ENCODE measurements around the gene AMELX. TPM values are rescaled to one million over a fixed set of nuclear protein-coding genes. Genes with fewer than 3 reads are reported as not detected.

The AMELX gene
- total RNA-seq, 2 experiments from 2014 or later, result not detected

- no peak for DNase-seq
- H3K36me3 Mint-ChIP-seq (ENCODE audit: low read depth), result no peaks in the 10 kb centered on the region
- H3K9me3 Mint-ChIP-seq, result no peaks in the 10 kb centered on the region
- H3K4me1 Mint-ChIP-seq, result no peaks in the 10 kb centered on the region
- H3K27ac Mint-ChIP-seq, result no peak overlapping the region
- ChIA-PET POLR2A (no interaction called here), CTCF (no interaction called here)
- no peaks in the 10 kb centered on the region for H3K27me3 Mint-ChIP-seq
- no peak overlapping the region for H3K4me3 Mint-ChIP-seq
These were observed 34.9 kb downstream of the AMELX start for GRCh38 chrX:11328134-11328533.

GRCh38 chrX:11329021-11329420, 35.8 kb downstream of the AMELX start:
- no peaks in the 10 kb centered on the region for H3K4me1 Mint-ChIP-seq
- no peak for DNase-seq
- no peaks in the 10 kb centered on the region for H3K27me3 Mint-ChIP-seq
- H3K36me3 Mint-ChIP-seq (ENCODE audit: low read depth), result no peaks in the 10 kb centered on the region
- H3K9me3 Mint-ChIP-seq, result no peaks in the 10 kb centered on the region
- CTCF ChIA-PET, result no interaction called here
- no peak overlapping the region for H3K4me3 Mint-ChIP-seq
- H3K27ac Mint-ChIP-seq, result no peak overlapping the region
- POLR2A ChIA-PET, result no interaction called here

- H3K4me1 Mint-ChIP-seq, result no peaks in the 10 kb centered on the region
- H3K4me3 Mint-ChIP-seq, result no peak overlapping the region
- H3K27me3 Mint-ChIP-seq, result no peaks in the 10 kb centered on the region
- CTCF ChIA-PET, result no interaction called here
- H3K27ac Mint-ChIP-seq, result no peak overlapping the region
- no peak for DNase-seq
- no peaks in the 10 kb centered on the region for H3K9me3 Mint-ChIP-seq
- H3K36me3 Mint-ChIP-seq (ENCODE audit: low read depth), result no peaks in the 10 kb centered on the region
- POLR2A ChIA-PET, result no interaction called here
These were observed 38.6 kb downstream of the AMELX start for GRCh38 chrX:11331788-11332187.

- Mint-ChIP-seq H3K4me1 (no peaks in the 10 kb centered on the region), H3K27ac (no peak overlapping the region), H3K4me3 (no peak overlapping the region), H3K27me3 (no peaks in the 10 kb centered on the region), H3K9me3 (no peaks in the 10 kb centered on the region), H3K36me3 (ENCODE audit: low read depth) (no peaks in the 10 kb centered on the region)
- POLR2A ChIA-PET, result no interaction called here
- DNase-seq, result no peak
- CTCF ChIA-PET, result no interaction called here
These were observed 41.0 kb downstream of the AMELX start for GRCh38 chrX:11334165-11334564.

- Mint-ChIP-seq H3K4me1 (no peaks in the 10 kb centered on the region), H3K4me3 (no peak overlapping the region), H3K27me3 (no peaks in the 10 kb centered on the region), H3K27ac (no peak overlapping the region), H3K36me3 (ENCODE audit: low read depth) (no peaks in the 10 kb centered on the region), H3K9me3 (no peaks in the 10 kb centered on the region)
- DNase-seq, result no peak
- ChIA-PET POLR2A (no interaction called here), CTCF (no interaction called here)
These were observed 43.0 kb downstream of the AMELX start for GRCh38 chrX:11336201-11336600.

GRCh38 chrX:11337292-11338009, 44.2 kb downstream of the AMELX start:
- H3K36me3 Mint-ChIP-seq (ENCODE audit: low read depth), result no peaks in the 10 kb centered on the region
- no peak overlapping the region for H3K27ac Mint-ChIP-seq
- no peaks in the 10 kb centered on the region for H3K4me1 Mint-ChIP-seq
- no peaks in the 10 kb centered on the region for H3K9me3 Mint-ChIP-seq
- CTCF ChIA-PET, result no interaction called here
- H3K27me3 Mint-ChIP-seq, result no peaks in the 10 kb centered on the region
- DNase-seq, result no peak
- H3K4me3 Mint-ChIP-seq, result no peak overlapping the region
- POLR2A ChIA-PET, result no interaction called here

- Mint-ChIP-seq H3K4me1 (no peaks in the 10 kb centered on the region), H3K36me3 (ENCODE audit: low read depth) (no peaks in the 10 kb centered on the region), H3K9me3 (no peaks in the 10 kb centered on the region), H3K4me3 (no peak overlapping the region), H3K27me3 (no peaks in the 10 kb centered on the region), H3K27ac (no peak overlapping the region)
- no peak for DNase-seq
- CTCF ChIA-PET, result interaction anchor here (0.7 kb wide), 1 partner anchor 490 kb away, joined by 3 read pairs; no protein-coding TSS in a partner anchor
- POLR2A ChIA-PET, result no interaction called here
These were observed 48.3 kb downstream of the AMELX start for GRCh38 chrX:11341274-11342201.

- Mint-ChIP-seq H3K27me3 (no peaks in the 10 kb centered on the region), H3K9me3 (no peaks in the 10 kb centered on the region), H3K36me3 (ENCODE audit: low read depth) (no peaks in the 10 kb centered on the region), H3K4me3 (no peak overlapping the region), H3K4me1 (no peaks in the 10 kb centered on the region), H3K27ac (no peak overlapping the region)
- no peak for DNase-seq
- ChIA-PET POLR2A (no interaction called here), CTCF (no interaction called here)
These were observed 49.5 kb downstream of the AMELX start for GRCh38 chrX:11342673-11343072.

- CTCF ChIA-PET, result no interaction called here
- no peaks in the 10 kb centered on the region for H3K27me3 Mint-ChIP-seq
- no peak for DNase-seq
- no peak overlapping the region for H3K4me3 Mint-ChIP-seq
- no peaks in the 10 kb centered on the region for H3K9me3 Mint-ChIP-seq
- no peaks in the 10 kb centered on the region for H3K4me1 Mint-ChIP-seq
- POLR2A ChIA-PET, result no interaction called here
- no peak overlapping the region for H3K27ac Mint-ChIP-seq
- no peaks in the 10 kb centered on the region for H3K36me3 Mint-ChIP-seq (ENCODE audit: low read depth)
These were observed 53.0 kb downstream of the AMELX start for GRCh38 chrX:11346121-11346682.

- H3K9me3 Mint-ChIP-seq, result no peaks in the 10 kb centered on the region
- no peaks in the 10 kb centered on the region for H3K4me1 Mint-ChIP-seq
- DNase-seq, result no peak
- no peaks in the 10 kb centered on the region for H3K27me3 Mint-ChIP-seq
- H3K4me3 Mint-ChIP-seq, result no peak overlapping the region
- ChIA-PET CTCF (no interaction called here), POLR2A (no interaction called here)
- no peaks in the 10 kb centered on the region for H3K36me3 Mint-ChIP-seq (ENCODE audit: low read depth)
- H3K27ac Mint-ChIP-seq, result no peak overlapping the region
These were observed 54.1 kb downstream of the AMELX start for GRCh38 chrX:11347300-11347699.

GRCh38 chrX:11349020-11349419, 55.8 kb downstream of the AMELX start:
- H3K4me1 Mint-ChIP-seq, result no peaks in the 10 kb centered on the region
- ChIA-PET POLR2A (no interaction called here), CTCF (interaction anchor here (1.1 kb wide), 1 partner anchor 105 kb away, joined by 3 read pairs; no protein-coding TSS in a partner anchor)
- DNase-seq, result no peak
- no peaks in the 10 kb centered on the region for H3K27me3 Mint-ChIP-seq
- no peaks in the 10 kb centered on the region for H3K36me3 Mint-ChIP-seq (ENCODE audit: low read depth)
- H3K27ac Mint-ChIP-seq, result no peak overlapping the region
- no peaks in the 10 kb centered on the region for H3K9me3 Mint-ChIP-seq
- H3K4me3 Mint-ChIP-seq, result no peak overlapping the region

GRCh38 chrX:11349661-11350337, 56.6 kb downstream of the AMELX start:
- ChIA-PET POLR2A (no interaction called here), CTCF (interaction anchor here (1.1 kb wide), 1 partner anchor 104 kb away, joined by 3 read pairs; no protein-coding TSS in a partner anchor)
- Mint-ChIP-seq H3K4me3 (no peak overlapping the region), H3K27ac (no peak overlapping the region), H3K27me3 (no peaks in the 10 kb centered on the region), H3K36me3 (ENCODE audit: low read depth) (no peaks in the 10 kb centered on the region), H3K9me3 (no peaks in the 10 kb centered on the region), H3K4me1 (no peaks in the 10 kb centered on the region)
- DNase-seq, result no peak

Measured in activated CD4-positive, alpha-beta T cell treated with anti-CD3 and anti-CD28 coated beads, Interleukin-2, amount 10 ng/mL, durations not matched to agents 7 days and 5 days (primary cell).